Body of pancreas (tissue), 4 donors: ENCODE measurements around the gene MAPK9.

Experiments
- CTCF ChIP-seq, 7 experiments: fragments of 450-650 bp in 4 of 7; fragments of 200-600 bp in 3 of 7; sonication (generic) in 3 of 7; IDR thresholded peaks; one replicate each; pipeline ENCODE4 v1.5.1; 2016 to 2019; ENCODE audit warnings: antibody characterized with exemption in 7 of 7
- POLR2A ChIP-seq, 3 donors: fragments of 450-650 bp; IDR thresholded peaks; one replicate each; pipeline ENCODE4 v1.6.1; 2016; ENCODE audit warnings: antibody characterized with exemption in 3 of 3, mild to moderate bottlenecking in 2 of 3

GRCh38 chr5:180304016-180304292 is 12.1 kb upstream of the MAPK9 start:
- TF ChIP-seq CTCF (IDR thresholded peaks at IDR 0.05) (no peak), POLR2A (IDR thresholded peaks at IDR 0.05) (no peak)
